Brain microvascular endothelial cell (primary cell): ENCODE measurements around the gene SBF2.
A peak's percentile ranks its signal among the peaks of the same experiment; 100 is the strongest.

Experiments used
- DNase-seq: peaks from one replicate; pipeline ENCODE4 v3.0.0-alpha.2; 2020
- H3K27ac ChIP-seq: fragments of 250-450 bp; sonication (Bioruptor Pico); 2 replicates; pipeline ENCODE4 v1.5.1; 2020; ENCODE audit warnings: mild to moderate bottlenecking, moderate library complexity
- H3K27me3 ChIP-seq: fragments of 250-450 bp; sonication (Bioruptor Pico); replicated peaks from 2 replicates; pipeline ENCODE4 v1.5.1; 2020; ENCODE audit warnings: mild to moderate bottlenecking
- H3K36me3 ChIP-seq: fragments of 250-450 bp; sonication (Bioruptor Pico); replicated peaks from 2 replicates; pipeline ENCODE4 v1.5.1; 2020; ENCODE audit warnings: mild to moderate bottlenecking
- H3K4me3 ChIP-seq: 2 replicates; pipeline ENCODE4 v1.5.1; 2011; ENCODE audit warnings: low read depth, mild to moderate bottlenecking, control low read depth, low read length, moderate library complexity
- CTCF ChIP-seq: IDR thresholded peaks from 2 replicates; pipeline ENCODE4 v1.5.1; 2011; ENCODE audit warnings: low read depth, mild to moderate bottlenecking, moderate library complexity, low read length, control low read depth, inconsistent platforms; ENCODE audit errors: missing control alignments
- in situ Hi-C: cut with HindIII; loops from 2 replicates; pipeline ENCODE4 v1.10.0; 2017; ENCODE audit warnings: low sequenced_read_pairs, low pct_ligation_motif_present

The SBF2 gene

GRCh38 chr11:9962722-9963121 is 331.3 kb downstream of the SBF2 start:
- no peak for DNase-seq
- Histone ChIP-seq H3K4me3 (no peak overlapping the region), H3K36me3 (no peaks in the 10 kb centered on the region), H3K27ac (no peak overlapping the region), H3K27me3 (no peaks in the 10 kb centered on the region)
- in situ Hi-C loops: no loop called here
- TF ChIP-seq CTCF: no peak

DNA sequence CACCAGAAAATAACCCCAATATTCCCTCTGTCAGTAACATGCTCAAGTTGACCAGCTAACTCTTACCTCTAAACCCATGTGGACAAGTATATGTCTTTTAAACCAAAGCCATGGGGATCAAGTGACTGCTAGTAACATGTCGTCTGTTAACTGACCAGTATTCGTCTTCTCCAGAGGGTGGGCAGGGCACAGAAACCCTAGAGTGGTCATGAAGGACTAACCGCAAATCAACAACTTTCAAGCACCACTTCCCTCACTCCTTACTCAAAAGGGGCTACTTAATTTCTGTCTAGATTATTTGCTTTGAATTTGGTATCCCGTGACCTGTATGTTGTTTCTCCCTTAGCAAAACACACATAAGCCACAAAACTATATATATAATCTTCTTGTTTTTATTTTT is 336.9 kb downstream of the SBF2 start:
- no peak for DNase-seq
- no peaks in the 10 kb centered on the region for H3K36me3 ChIP-seq
- no peak overlapping the region for H3K4me3 ChIP-seq
- in situ Hi-C loops: no loop called here
- H3K27me3 ChIP-seq: no peaks in the 10 kb centered on the region
- H3K27ac ChIP-seq: no peak overlapping the region
- no peak for TF ChIP-seq CTCF

GRCh38 chr11:9956483-9956882 is 337.5 kb downstream of the SBF2 start:
- in situ Hi-C loops: no loop called here
- no peak for DNase-seq
- Histone ChIP-seq H3K27ac (no peak overlapping the region), H3K27me3 (no peaks in the 10 kb centered on the region), H3K4me3 (no peak overlapping the region), H3K36me3 (no peaks in the 10 kb centered on the region)
- TF ChIP-seq CTCF: no peak

DNA sequence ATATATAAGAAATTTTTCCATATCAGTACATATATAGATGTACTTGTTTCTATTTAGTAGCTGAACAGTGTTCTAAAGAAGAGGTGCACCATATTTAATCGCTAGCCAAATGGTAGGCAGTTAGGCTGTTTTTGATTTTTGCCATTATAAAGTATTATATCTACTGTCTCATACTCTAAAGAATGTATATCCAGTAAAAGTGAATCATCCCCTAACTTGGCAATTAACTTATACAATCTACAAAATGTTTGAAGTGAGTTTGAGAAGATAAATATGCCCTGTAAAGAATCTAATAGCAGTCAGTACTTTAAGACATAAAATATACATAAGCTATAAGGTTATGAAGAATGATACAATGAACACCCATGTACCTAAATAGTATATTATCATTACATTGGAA is 338.6 kb downstream of the SBF2 start:
- H3K27ac ChIP-seq: no peak overlapping the region
- in situ Hi-C loops: no loop called here
- no peak for TF ChIP-seq CTCF
- DNase-seq: no peak
- no peak overlapping the region for H3K4me3 ChIP-seq
- no peaks in the 10 kb centered on the region for H3K36me3 ChIP-seq
- H3K27me3 ChIP-seq: no peaks in the 10 kb centered on the region

DNA sequence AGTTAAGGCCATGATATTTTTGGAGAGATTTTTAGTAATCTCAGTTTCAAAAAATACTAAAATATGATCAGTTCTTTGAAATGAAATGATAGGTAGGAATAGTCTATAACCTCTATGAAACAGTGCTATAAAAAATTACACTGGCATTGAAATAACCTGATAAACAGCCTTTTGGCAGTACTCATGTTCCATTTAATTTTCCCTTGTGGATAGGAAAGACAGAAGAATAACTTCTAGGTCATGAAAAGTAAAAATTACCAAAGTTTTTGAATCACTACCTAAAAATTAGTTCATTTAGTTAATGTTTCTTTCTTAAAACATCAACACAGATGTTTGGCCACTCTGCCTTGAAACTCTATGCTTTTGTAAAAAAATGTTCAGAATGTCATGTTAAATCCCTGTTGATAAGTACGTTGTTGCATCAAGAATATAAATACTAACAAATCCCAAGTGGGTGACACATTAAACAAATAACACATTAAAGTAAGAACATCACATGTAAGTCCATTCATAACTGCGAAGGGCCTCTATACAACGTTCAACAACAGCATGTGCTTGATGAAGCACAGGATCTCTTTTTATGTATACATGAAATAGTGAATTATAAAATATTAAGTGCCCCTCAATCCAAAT is 339.9 kb downstream of the SBF2 start:
- H3K27me3 ChIP-seq: no peaks in the 10 kb centered on the region

More for the DNA sequence above, 339.9 kb downstream of the SBF2 start:
- in situ Hi-C loops: no loop called here
- no peak for TF ChIP-seq CTCF
- peak; percentile 4 for DNase-seq
- no peaks in the 10 kb centered on the region for H3K36me3 ChIP-seq
- no peak overlapping the region for H3K27ac ChIP-seq
- H3K4me3 ChIP-seq: no peak overlapping the region
